H9 (cell line): ENCODE measurements around the gene ZKSCAN7. TPM values are rescaled to one million over a fixed set of nuclear protein-coding genes. Genes with fewer than 3 reads are reported as not detected.

ENCODE experiments used
- DNase-seq: peaks from one replicate; pipeline ENCODE4 v3.0.0-alpha.2; 2017
- H2AFZ ChIP-seq: one replicate; pipeline ENCODE4 v1.6.1; 2013; ENCODE audit warnings: mild to moderate bottlenecking, low read length, control low read depth, moderate library complexity
- H2AK5ac ChIP-seq: 2 replicates; pipeline ENCODE4 v1.6.1; 2013; ENCODE audit warnings: low read length, control low read depth, mixed read lengths; ENCODE audit not compliant: insufficient read length
- H2BK120ac ChIP-seq: one replicate; pipeline ENCODE4 v1.6.1; 2013; ENCODE audit warnings: low read depth, mild to moderate bottlenecking, low read length, control low read depth, inconsistent platforms; ENCODE audit not compliant: poor library complexity, severe bottlenecking
- H2BK12ac ChIP-seq: 2 replicates; pipeline ENCODE4 v1.6.1; 2013; ENCODE audit warnings: low read length, control low read depth, mixed read lengths, low read depth; ENCODE audit not compliant: insufficient read length
- H2BK15ac ChIP-seq: 2 replicates; pipeline ENCODE4 v1.6.1; 2013; ENCODE audit warnings: low read depth, low read length, control low read depth
- H2BK20ac ChIP-seq: one replicate; pipeline ENCODE4 v1.6.1; 2013; ENCODE audit warnings: low read depth, mild to moderate bottlenecking, low read length, control low read depth, inconsistent platforms; ENCODE audit not compliant: poor library complexity, severe bottlenecking
- H2BK5ac ChIP-seq: 2 replicates; pipeline ENCODE4 v1.6.1; 2013; ENCODE audit warnings: low read length, control low read depth, mixed read lengths; ENCODE audit not compliant: insufficient read length
- H3K14ac ChIP-seq: 2 replicates; pipeline ENCODE4 v1.6.1; 2013; ENCODE audit warnings: low read length, control low read depth; ENCODE audit not compliant: insufficient read depth
- H3K18ac ChIP-seq: 2 replicates; pipeline ENCODE4 v1.6.1; 2013; ENCODE audit warnings: low read depth, mild to moderate bottlenecking, mixed read lengths, low read length, control low read depth; ENCODE audit not compliant: insufficient read length
- H3K23ac ChIP-seq: 2 replicates; pipeline ENCODE4 v1.6.1; 2013; ENCODE audit warnings: low read length, control low read depth, mixed read lengths, low read depth; ENCODE audit not compliant: insufficient read length
- H3K23me2 ChIP-seq: 2 replicates; pipeline ENCODE4 v1.6.1; 2013; ENCODE audit warnings: low read depth, mild to moderate bottlenecking, mixed read lengths, low read length, control low read depth; ENCODE audit not compliant: insufficient read length, poor library complexity, severe bottlenecking
- H3K27ac ChIP-seq: 2 replicates; pipeline ENCODE4 v1.5.1; 2013; ENCODE audit warnings: low read length, control low read depth, mixed read lengths, low read depth; ENCODE audit not compliant: insufficient read length
- H3K27me3 ChIP-seq: 2 replicates; pipeline ENCODE4 v1.6.1; 2013; ENCODE audit warnings: low read length, control low read depth, inconsistent platforms; ENCODE audit not compliant: insufficient read depth
- H3K4ac ChIP-seq: 2 replicates; pipeline ENCODE4 v1.6.1; 2013; ENCODE audit warnings: low read depth, mild to moderate bottlenecking, control low read depth, inconsistent platforms, low read length, moderate library complexity
- H3K4me1 ChIP-seq: 2 replicates; pipeline ENCODE4 v1.6.1; 2013; ENCODE audit warnings: low read length, control low read depth, inconsistent platforms; ENCODE audit not compliant: insufficient read depth
- H3K4me2 ChIP-seq: 2 replicates; pipeline ENCODE4 v1.6.1; 2013; ENCODE audit warnings: low read length, control low read depth, mixed read lengths; ENCODE audit not compliant: insufficient read length, insufficient read depth
- H3K56ac ChIP-seq: 2 replicates; pipeline ENCODE4 v1.6.1; 2013; ENCODE audit warnings: low read depth, mild to moderate bottlenecking, mixed read lengths, low read length, control low read depth; ENCODE audit not compliant: insufficient read length
- H3K79me1 ChIP-seq: 2 replicates; pipeline ENCODE4 v1.6.1; 2013; ENCODE audit warnings: low read depth, mild to moderate bottlenecking, moderate library complexity, low read length, control low read depth, inconsistent platforms; ENCODE audit not compliant: insufficient read depth, poor library complexity, severe bottlenecking
- H3K79me2 ChIP-seq: 2 replicates; pipeline ENCODE4 v1.6.1; 2013; ENCODE audit warnings: low read length, control low read depth, inconsistent platforms; ENCODE audit not compliant: insufficient read depth
- H3K9ac ChIP-seq: 2 replicates; pipeline ENCODE4 v1.6.1; 2013; ENCODE audit warnings: low read length, control low read depth, mixed read lengths; ENCODE audit not compliant: insufficient read length; ENCODE audit errors: extremely low read depth
- H3K9me3 ChIP-seq: one replicate; pipeline ENCODE4 v1.6.1; 2013; ENCODE audit warnings: low read depth, low read length, inconsistent platforms; ENCODE audit not compliant: control insufficient read depth
- H3T11ph ChIP-seq: one replicate; pipeline ENCODE4 v1.6.1; 2013; ENCODE audit warnings: mild to moderate bottlenecking, low read length, control low read depth, inconsistent platforms
- H4K20me1 ChIP-seq: one replicate; pipeline ENCODE4 v1.6.1; 2013; ENCODE audit not compliant: control insufficient read depth, insufficient read length, insufficient read depth
- H4K5ac ChIP-seq: 2 replicates; pipeline ENCODE4 v1.6.1; 2013; ENCODE audit warnings: low read depth, mild to moderate bottlenecking, mixed read lengths, low read length, control low read depth; ENCODE audit not compliant: insufficient read length
- H4K8ac ChIP-seq: replicated peaks from 2 replicates; pipeline ENCODE4 v1.6.1; 2013; ENCODE audit warnings: low read length, control low read depth, mixed read lengths, low read depth; ENCODE audit not compliant: insufficient read length
- H4K91ac ChIP-seq: 2 replicates; pipeline ENCODE4 v1.6.1; 2013; ENCODE audit warnings: low read depth, mild to moderate bottlenecking, moderate library complexity, mixed read lengths, low read length, control low read depth; ENCODE audit not compliant: insufficient read length
- H3K27ac Mint-ChIP-seq, 3 experiments: 2 replicates in 2 of 3; 3 replicates in 1 of 3; pipeline ENCODE4 v1.8.0; 2020 to 2021; ENCODE audit warnings: mixed read lengths in 3 of 3, mild to moderate bottlenecking in 1 of 3, moderate library complexity in 1 of 3
- H3K27me3 Mint-ChIP-seq: 2 replicates; pipeline ENCODE4 v1.8.0; 2021; ENCODE audit warnings: low read depth, mild to moderate bottlenecking, moderate library complexity, mixed read lengths
- H3K36me3 Mint-ChIP-seq, 3 experiments: 2 replicates in 2 of 3; 3 replicates in 1 of 3; pipeline ENCODE4 v1.8.0; 2020 to 2021; ENCODE audit warnings: low read depth in 3 of 3, mixed read lengths in 3 of 3; ENCODE audit not compliant: insufficient read depth in 1 of 3
- H3K4me1 Mint-ChIP-seq, 2 experiments: 2 replicates each; pipeline ENCODE4 v1.8.0; 2020; ENCODE audit warnings: mixed read lengths in 2 of 2
- H3K4me3 Mint-ChIP-seq, 2 experiments: 2 replicates in 1 of 2; 3 replicates in 1 of 2; pipeline ENCODE4 v1.8.0; 2020 to 2021; ENCODE audit warnings: mild to moderate bottlenecking in 2 of 2, mixed read lengths in 2 of 2, moderate library complexity in 1 of 2
- H3K9me3 Mint-ChIP-seq, 2 experiments: 2 replicates in 1 of 2; 3 replicates in 1 of 2; pipeline ENCODE4 v1.8.0; 2020; ENCODE audit warnings: mild to moderate bottlenecking in 2 of 2, mixed read lengths in 2 of 2, moderate library complexity in 1 of 2
- CTCF ChIP-seq: fragments of 200-600 bp; sonication (generic); conservative IDR thresholded peaks from 3 replicates; pipeline ENCODE4 v1.8.0; 2021; ENCODE audit warnings: antibody characterized with exemption, mild to moderate bottlenecking
- WGBS: extraction: QIAGEN DNeasy Blood & Tissue Kit; methylation state at CpG from one replicate; pipeline ENCODE4 v1.1.7; 2013; ENCODE audit warnings: missing lambda C conversion rate, low lambda C conversion rate, mixed read lengths; ENCODE audit not compliant: insufficient read length; ENCODE audit errors: extremely low coverage; 5-methylcytosine and 5-hydroxymethylcytosine counted together
- total RNA-seq: library from RNA; stranded (reverse); gene quantifications from 2 replicates; pipeline ENCODE4 v1.2.1, GENCODE V29; 2021

The ZKSCAN7 gene
- total RNA-seq, 1 experiment from 2014 or later: 8.7 TPM

DNA sequence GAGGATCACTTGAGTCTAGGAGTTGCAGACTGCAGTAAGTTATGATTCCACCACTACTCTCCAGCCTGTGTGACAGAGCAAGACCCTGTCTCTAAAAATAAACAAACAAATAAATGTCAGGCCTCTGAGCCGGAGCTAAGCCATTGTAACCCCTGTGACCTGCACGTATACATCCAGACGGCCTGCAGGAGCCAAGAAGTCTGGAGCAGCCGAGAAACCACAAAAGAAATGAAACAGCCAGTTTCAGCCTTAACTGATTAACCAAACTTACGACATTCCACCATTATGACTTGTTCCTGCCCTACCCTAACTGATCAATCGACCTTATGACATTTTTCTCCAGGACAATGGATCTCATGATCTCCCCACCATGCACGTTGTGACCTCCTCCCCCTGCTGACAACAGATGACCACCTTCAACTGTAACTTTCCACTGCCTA lies 32.5 kb upstream of the ZKSCAN7 start:
- no peak overlapping the region for H2AK5ac ChIP-seq
- H2BK120ac ChIP-seq: no peak overlapping the region
- no peak overlapping the region for H3T11ph ChIP-seq
- H3K23ac ChIP-seq: no peak overlapping the region
- Mint-ChIP-seq H3K9me3 (no peaks in the 10 kb centered on the region), H3K4me3 (no peak overlapping the region), H3K27me3 (peaks cover 9% of the 10 kb centered on the region), H3K4me1 (peaks cover 9 to 10% of the 10 kb centered on the region in 2 experiments), H3K27ac (no peak overlapping the region; a peak in 1 of 7 replicates), H3K36me3 (no peaks in the 10 kb centered on the region)
- no peaks in the 10 kb centered on the region for H3K27me3 ChIP-seq
- WGBS: no CpG with 5 or more reads among the region's 7 CpGs
- H3K79me1 ChIP-seq: no peaks in the 10 kb centered on the region
- H2BK12ac ChIP-seq: no peak overlapping the region
- H3K79me2 ChIP-seq: no peaks in the 10 kb centered on the region
- H4K5ac ChIP-seq: no peak overlapping the region
- H3K23me2 ChIP-seq: no peaks in the 10 kb centered on the region
- H3K9me3 ChIP-seq: no peaks in the 10 kb centered on the region
- no peak overlapping the region for H2BK20ac ChIP-seq
- H3K4me2 ChIP-seq: no peak overlapping the region
- H4K91ac ChIP-seq: no peak overlapping the region
- H3K27ac ChIP-seq: no peak overlapping the region
- no peak for DNase-seq
- no peak overlapping the region for H4K8ac ChIP-seq
- no peak overlapping the region for H2BK5ac ChIP-seq
- no peak overlapping the region for H3K4ac ChIP-seq
- no peak overlapping the region for H2AFZ ChIP-seq
- peaks cover 3% of the 10 kb centered on the region for H4K20me1 ChIP-seq
- H3K14ac ChIP-seq: no peak overlapping the region
- H2BK15ac ChIP-seq: no peak overlapping the region
- TF ChIP-seq CTCF: no peak
- no peaks in the 10 kb centered on the region; the same call in 1 of the 2 replicates for H3K4me1 ChIP-seq
- H3K9ac ChIP-seq: no peak overlapping the region
- H3K56ac ChIP-seq: no peak overlapping the region
- H3K18ac ChIP-seq: no peak overlapping the region
